ENCODE measurements around the gene INSL6.
A peak's percentile ranks its signal among the peaks of the same experiment; 100 is the strongest.
"Not testable (repeated sequence)": the region's sequence is repeated elsewhere in the genome, so short reads cannot be mapped to it uniquely, and the experiment has no call there.

Gene INSL6

GRCh38 chr9:5188060-5188984, 2.9 kb upstream of the INSL6 start:
- no peak overlapping the region for H3K4me3 ChIP-seq (ENCODE audit: low read depth, low read length)
- no peak for DNase-seq (ENCODE audit: low read depth)
- TF ChIP-seq CTCF (IDR thresholded peaks at IDR 0.05; ENCODE audit: insufficient read depth, low read depth, low read length, missing control alignments) = no peak

GRCh38 chr9:5186416-5187169, 1.2 kb upstream of the INSL6 start:
- DNase-seq (ENCODE audit: low read depth) = peak; percentile 59

DNA sequence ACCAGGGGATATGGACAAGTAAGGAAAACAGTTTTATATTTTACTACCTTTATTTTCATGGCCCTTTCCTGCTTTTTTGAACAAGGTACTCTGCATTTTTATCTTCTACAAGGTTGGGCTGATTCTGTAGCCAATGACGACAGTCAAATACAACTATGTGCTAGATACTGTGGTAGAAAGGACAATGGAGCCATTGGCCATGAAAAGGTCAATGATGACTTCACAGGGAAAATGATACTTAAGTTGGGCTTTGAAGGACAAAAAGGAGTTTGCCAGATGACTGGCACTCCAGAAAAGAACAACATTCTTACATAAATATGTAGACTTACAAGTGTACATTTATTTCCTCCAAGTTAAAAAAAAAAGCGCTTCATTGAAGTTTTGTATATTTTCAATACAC, 663 bp downstream of the INSL6 start:
- DNase-seq (ENCODE audit: low read depth) = no peak

More at GRCh38 chr9:5186416-5187169, 1.2 kb upstream of the INSL6 start:
- peak; percentile 18 for TF ChIP-seq CTCF (IDR thresholded peaks at IDR 0.05; ENCODE audit: insufficient read depth, low read depth, low read length, missing control alignments)
- H3K4me3 ChIP-seq (ENCODE audit: low read depth, low read length) = no peak overlapping the region

DNA sequence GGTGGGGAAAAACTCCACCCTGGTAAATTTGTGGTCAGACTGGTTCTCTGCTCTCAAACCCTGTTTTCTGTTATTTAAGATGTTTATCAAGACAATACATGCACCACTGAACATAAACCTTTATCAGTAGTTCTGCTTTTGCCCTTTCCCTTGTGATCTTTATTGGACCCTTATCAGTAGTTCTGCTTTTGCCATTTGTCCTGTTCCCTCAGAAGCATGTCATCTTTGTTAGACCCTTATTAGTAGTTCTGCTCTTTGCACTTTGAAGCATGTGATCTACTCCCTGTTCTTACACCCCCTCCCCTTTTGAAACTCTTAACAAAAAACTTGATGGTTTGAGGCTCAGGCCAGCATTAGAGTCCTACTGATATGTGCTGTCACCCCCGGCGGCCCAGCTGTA, 4.8 kb downstream of the INSL6 start:
- DNase-seq (ENCODE audit: low read depth) = not testable (repeated sequence)

More for the DNA sequence above, 663 bp downstream of the INSL6 start:
- no peak overlapping the region for H3K4me3 ChIP-seq (ENCODE audit: low read depth, low read length)
- TF ChIP-seq CTCF (IDR thresholded peaks at IDR 0.05; ENCODE audit: insufficient read depth, low read depth, low read length, missing control alignments) = no peak

DNA sequence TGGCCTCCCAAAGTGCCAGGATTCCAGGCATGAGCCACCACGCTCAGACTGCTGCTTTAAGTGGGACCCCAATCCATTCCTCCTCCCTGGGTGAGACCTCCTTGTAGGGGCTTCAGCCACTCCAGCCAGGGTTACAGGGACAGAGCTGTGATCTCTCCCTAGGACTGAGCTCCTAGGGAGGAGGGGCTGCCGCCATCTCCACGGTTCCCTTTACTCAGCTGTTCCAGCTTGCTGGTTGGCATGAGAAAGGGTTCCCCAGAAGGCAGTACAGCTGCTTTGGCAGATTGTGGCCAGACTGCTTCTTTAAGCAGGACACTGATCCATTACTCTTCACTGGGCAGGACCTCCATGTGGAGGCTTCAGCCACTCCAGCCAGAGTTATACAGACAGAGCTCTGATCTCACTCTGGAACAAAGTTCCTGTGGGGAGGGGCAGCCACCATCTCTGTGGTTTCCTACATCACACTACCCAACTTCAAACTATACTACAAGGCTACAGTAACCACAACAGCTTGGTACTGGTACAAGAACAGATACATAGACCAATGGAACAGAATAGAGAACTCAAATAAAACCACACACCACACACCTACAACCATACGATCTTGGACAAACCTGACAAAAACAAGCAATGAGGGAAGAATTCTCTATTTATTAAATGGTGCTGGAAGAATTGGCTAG, 7.2 kb downstream of the INSL6 start:
- no peak for DNase-seq (ENCODE audit: low read depth)
- no peak overlapping the region for H3K4me3 ChIP-seq (ENCODE audit: low read depth, low read length)
- TF ChIP-seq CTCF (IDR thresholded peaks at IDR 0.05; ENCODE audit: insufficient read depth, low read depth, low read length, missing control alignments) = no peak

More for the DNA sequence above, 4.8 kb downstream of the INSL6 start:
- not testable (repeated sequence) for H3K4me3 ChIP-seq (ENCODE audit: low read depth, low read length)

GRCh38 chr9:5146241-5146640, 39.2 kb downstream of the INSL6 start:
- H3K4me3 ChIP-seq (ENCODE audit: low read depth, low read length) = no peak overlapping the region
- no peak for DNase-seq (ENCODE audit: low read depth)
- no peak for TF ChIP-seq CTCF (IDR thresholded peaks at IDR 0.05; ENCODE audit: insufficient read depth, low read depth, low read length, missing control alignments)

DNA sequence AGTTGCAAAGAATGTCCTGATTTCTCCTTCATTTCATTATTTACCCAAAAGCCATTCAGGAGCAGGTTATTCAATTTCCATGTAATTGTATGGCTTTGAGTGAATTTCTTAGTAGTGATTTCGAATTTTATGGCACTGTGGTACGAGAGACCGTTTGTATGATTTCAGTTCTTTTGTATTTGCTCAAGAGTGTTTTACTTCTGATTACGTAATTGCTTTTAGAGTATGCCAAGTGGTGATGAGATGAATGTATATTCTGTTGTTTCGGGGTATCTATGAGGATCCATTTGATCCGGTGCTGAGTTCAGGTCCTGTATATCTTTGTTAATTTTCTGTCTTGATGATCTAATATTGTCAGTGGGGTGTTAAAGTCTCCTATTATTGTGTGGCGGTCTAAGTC, 41.2 kb downstream of the INSL6 start:
- no peak for TF ChIP-seq CTCF (IDR thresholded peaks at IDR 0.05; ENCODE audit: insufficient read depth, low read depth, low read length, missing control alignments)
- no peak for DNase-seq (ENCODE audit: low read depth)
- H3K4me3 ChIP-seq (ENCODE audit: low read depth, low read length) = no peak overlapping the region

Measured in GM12865 (cell line).